Kidney tubule cell (primary cell): ENCODE results near the gene PRKCE.
A peak's percentile ranks its signal among the peaks of the same experiment; 100 is the strongest.

Source experiments
- DNase-seq: peaks from one replicate; pipeline ENCODE4 v3.0.0-alpha.2; 2018; ENCODE audit warnings: low spot score

The PRKCE gene

GRCh38 chr2:45992021-45992740 lies 340.7 kb downstream of the PRKCE start:
- peak; percentile 74 for DNase-seq

GRCh38 chr2:45992741-45993475 lies 341.4 kb downstream of the PRKCE start:
- no peak for DNase-seq

GRCh38 chr2:45993476-45993991 lies 342.1 kb downstream of the PRKCE start:
- DNase-seq = peak; percentile 71

GRCh38 chr2:45994060-45994459 lies 342.6 kb downstream of the PRKCE start:
- DNase-seq = no peak

GRCh38 chr2:46000660-46001059 lies 349.2 kb downstream of the PRKCE start:
- peak; percentile 17 for DNase-seq

GRCh38 chr2:46001290-46001689 lies 349.8 kb downstream of the PRKCE start:
- no peak for DNase-seq

GRCh38 chr2:46001741-46002506 lies 350.4 kb downstream of the PRKCE start:
- no peak for DNase-seq

GRCh38 chr2:46002507-46002883 lies 351.0 kb downstream of the PRKCE start:
- DNase-seq = peak; percentile 9

GRCh38 chr2:46002947-46003346 lies 351.5 kb downstream of the PRKCE start:
- no peak for DNase-seq

GRCh38 chr2:46003903-46004473 lies 352.5 kb downstream of the PRKCE start:
- DNase-seq = peak; percentile 77

GRCh38 chr2:46006473-46007025 lies 355.1 kb downstream of the PRKCE start:
- peak; percentile 51 for DNase-seq

- DNase-seq = no peak
These were observed 355.9 kb downstream of the PRKCE start for GRCh38 chr2:46007412-46007811.

- DNase-seq = peak; percentile 42
These were observed 356.8 kb downstream of the PRKCE start for GRCh38 chr2:46008091-46008870.

- no peak for DNase-seq
These were observed 357.8 kb downstream of the PRKCE start for GRCh38 chr2:46009315-46009714.

GRCh38 chr2:46009772-46010171 lies 358.3 kb downstream of the PRKCE start:
- no peak for DNase-seq

- no peak for DNase-seq
These were observed 358.9 kb downstream of the PRKCE start for GRCh38 chr2:46010223-46010924.

GRCh38 chr2:46010925-46011490 lies 359.5 kb downstream of the PRKCE start:
- peak; percentile 58 for DNase-seq

GRCh38 chr2:46012618-46013240 lies 361.3 kb downstream of the PRKCE start:
- DNase-seq = no peak

- no peak for DNase-seq
These were observed 362.3 kb downstream of the PRKCE start for GRCh38 chr2:46013726-46014125.
